ENCODE results near the gene SRSF8. TPM values are rescaled to one million over a fixed set of nuclear protein-coding genes. Genes with fewer than 3 reads are reported as not detected.
A peak's percentile ranks its signal among the peaks of the same experiment; 100 is the strongest.

SRSF8 gene
- total RNA-seq, 4 donors from 2014 or later = 28.5 to 37.8 (median 33.3) TPM

GRCh38 chr11:95086836-95087570 lies 20.3 kb downstream of the SRSF8 start:
- TF ChIP-seq CTCF (IDR thresholded peaks at IDR 0.05) = no peak
- no peak for TF ChIP-seq POLR2A (IDR thresholded peaks at IDR 0.05)
- TF ChIP-seq POLR2AphosphoS5 (IDR thresholded peaks at IDR 0.05) = no peak
- TF ChIP-seq EP300 (IDR thresholded peaks at IDR 0.05; ENCODE audit: low read depth) = no peak
- no peak for DNase-seq
- Histone ChIP-seq H3K4me1 (peaks cover 6 to 23% (median 15%) of the 10 kb centered on the region in 4 donors), H3K4me3 (no peak overlapping the region), H3K27me3 (no peaks in the 10 kb centered on the region), H3K27ac (no peak overlapping the region), H3K9me3 (no peaks in the 10 kb centered on the region), H3K36me3 (no peaks in the 10 kb centered on the region)
- WGBS, 2 donors (ENCODE audit: low coverage in 1 of 2) = 88 to 95% methylated on average over 1 of the region's 1 CpG
- in situ Hi-C loops (cut with MboI; ENCODE audit: low pct_ligation_motif_present in 1 of 4, low pct_unique_long_range_greater_than_20kb in 1 of 4, low sequenced_read_pairs in 3 of 4) = no loop called here
- intact Hi-C loops (cut with DNase I; ENCODE audit: low total_unique reads) = no loop called here

- TF ChIP-seq CTCF (IDR thresholded peaks at IDR 0.05) (no peak), POLR2A (IDR thresholded peaks at IDR 0.05) (peak; percentile 45), EP300 (IDR thresholded peaks at IDR 0.05; ENCODE audit: low read depth) (no peak)
- Histone ChIP-seq H3K4me1 (peaks cover 6 to 44% (median 32%) of the 10 kb centered on the region in 4 donors), H3K9me3 (no peaks in the 10 kb centered on the region), H3K4me3 (peak overlapping the region; percentile 32 to 94 (median 75)), H3K27me3 (no peaks in the 10 kb centered on the region), H3K36me3 (no peaks in the 10 kb centered on the region), H3K27ac (peak overlapping the region; percentile 92 to 98 (median 98))
- DNase-seq = no peak
- in situ Hi-C loops (cut with MboI; ENCODE audit: low pct_ligation_motif_present in 1 of 4, low pct_unique_long_range_greater_than_20kb in 1 of 4, low sequenced_read_pairs in 3 of 4) (no loop called here), intact Hi-C loops (cut with DNase I; ENCODE audit: low total_unique reads) (no loop called here)
- WGBS, 2 donors (ENCODE audit: low coverage in 1 of 2) = 22 to 44% methylated on average over 4 to 20 of the region's 27 CpGs
Measured at GRCh38 chr11:95088946-95089619, 22.4 kb downstream of the SRSF8 start.

GRCh38 chr11:95089620-95090542 lies 23.2 kb downstream of the SRSF8 start, which contains the start of gene ENDOD1:
Gene ENDOD1 (plus strand): TSS chr11:95089846. CDS start chr11:95089928, 82 bp downstream.
- no peaks in the 10 kb centered on the region for H3K9me3 ChIP-seq
- peak within 1 kb of the TSS; percentile 67 to 97 (median 88) for H3K4me3 ChIP-seq
- peaks cover 12 to 52% (median 34%) of the 10 kb centered on the region in 4 donors for H3K4me1 ChIP-seq
- H3K27ac ChIP-seq = peak within 1 kb of the TSS; percentile 92 to 98 (median 98)
- in situ Hi-C loops (cut with MboI; ENCODE audit: low pct_ligation_motif_present in 1 of 4, low pct_unique_long_range_greater_than_20kb in 1 of 4, low sequenced_read_pairs in 3 of 4) = no loop called here
- peak in 2 of 5 experiments; percentile 20 to 25 for TF ChIP-seq CTCF (IDR thresholded peaks at IDR 0.05)
- TF ChIP-seq POLR2AphosphoS5 (IDR thresholded peaks at IDR 0.05) = peak; percentile 62 to 95 (median 94)
- peak; percentile 22 for TF ChIP-seq POLR2A (IDR thresholded peaks at IDR 0.05)
- TF ChIP-seq EP300 (IDR thresholded peaks at IDR 0.05; ENCODE audit: low read depth) = no peak
- intact Hi-C loops (cut with DNase I; ENCODE audit: low total_unique reads) = no loop called here
- H3K27me3 ChIP-seq = no peaks in the 10 kb centered on the region
- peak; percentile 88 for DNase-seq
- no peaks in the 10 kb centered on the region for H3K36me3 ChIP-seq
- 0% methylated on average over 69 of the region's 106 CpGs; no CpG with 5 or more reads in 1 of the 2 donors for WGBS, 2 donors (ENCODE audit: low coverage in 1 of 2)

Measured in transverse colon (tissue), 4 donors.